Naive thymus-derived CD4-positive, alpha-beta T cell (primary cell): Measurements from ENCODE around the gene PCNX1. TPM values are rescaled to one million over a fixed set of nuclear protein-coding genes. Genes with fewer than 3 reads are reported as not detected.

Source experiments
- ATAC-seq: fragments of 150-1000 bp; cut with Tn5 transposase; 2 replicates; pipeline ENCODE4 v1.10.0; 2021; ENCODE audit warnings: mild to moderate bottlenecking, moderate library complexity
- CTCF ChIA-PET: fragments of 350-600 bp; sonication (Branson Sonifier 250); formaldehyde crosslinking; loops from one replicate; lab custom pipeline; 2021; ENCODE audit warnings: antibody characterized with exemption; lab: Charles Lee
- POLR2A ChIA-PET: fragments of 350-600 bp; sonication (Branson Sonifier 250); formaldehyde crosslinking; loops from one replicate; lab custom pipeline; 2021; ENCODE audit warnings: antibody characterized with exemption, inconsistent platforms; lab: Charles Lee
- DNase-seq, 9 donors: peaks; one replicate each; pipeline versions ENCODE4 v3.0.0 to v3.0.0-alpha.2; 2020 to 2022; ENCODE audit warnings: mixed read lengths in 1 of 9
- H3K27ac ChIP-seq: one replicate; pipeline ENCODE4 v1.7.0; 2013; ENCODE audit warnings: mild to moderate bottlenecking, low read depth, low read length, moderate library complexity
- H3K27me3 ChIP-seq, 2 donors: one replicate each; pipeline ENCODE4 v1.7.0; 2013; ENCODE audit warnings: low read length in 2 of 2, mild to moderate bottlenecking in 2 of 2, moderate library complexity in 2 of 2; ENCODE audit not compliant: control insufficient read depth in 2 of 2, insufficient read depth in 2 of 2
- H3K36me3 ChIP-seq, 3 experiments: 1 replicate in 2 of 3; 2 replicates in 1 of 3; pipeline ENCODE4 v1.7.0; 2013; ENCODE audit warnings: low read length in 3 of 3, mild to moderate bottlenecking in 3 of 3, moderate library complexity in 1 of 3; ENCODE audit not compliant: insufficient read depth in 3 of 3, control insufficient read depth in 2 of 3
- H3K4me1 ChIP-seq, 2 donors: one replicate each; pipeline ENCODE4 v1.7.0; 2013; ENCODE audit warnings: low read length in 2 of 2, mild to moderate bottlenecking in 2 of 2, moderate library complexity in 1 of 2; ENCODE audit not compliant: control insufficient read depth in 2 of 2, insufficient read depth in 2 of 2
- H3K4me3 ChIP-seq: 2 replicates; pipeline ENCODE4 v1.7.0; 2013; ENCODE audit warnings: mild to moderate bottlenecking, low read length
- H3K9me3 ChIP-seq, 3 experiments: 1 replicate in 2 of 3; 2 replicates in 1 of 3; pipeline ENCODE4 v1.7.0; 2013; ENCODE audit warnings: low read length in 3 of 3; ENCODE audit not compliant: control insufficient read depth in 2 of 3
- H3K27ac Mint-ChIP-seq, 9 donors: one replicate each; pipeline ENCODE4 v1.8.0; 2020 to 2022; ENCODE audit warnings: mixed read lengths in 9 of 9, mild to moderate bottlenecking in 8 of 9, moderate library complexity in 5 of 9, inconsistent platforms in 2 of 9
- H3K27me3 Mint-ChIP-seq, 5 donors: one replicate each; pipeline ENCODE4 v1.8.0; 2021 to 2022; ENCODE audit warnings: mixed read lengths in 5 of 5, mild to moderate bottlenecking in 1 of 5
- H3K36me3 Mint-ChIP-seq, 5 donors: one replicate each; pipeline ENCODE4 v1.8.0; 2020 to 2022; ENCODE audit warnings: mixed read lengths in 5 of 5, mild to moderate bottlenecking in 3 of 5, inconsistent platforms in 1 of 5
- H3K4me1 Mint-ChIP-seq, 7 donors: one replicate each; pipeline ENCODE4 v1.8.0; 2020 to 2022; ENCODE audit warnings: mixed read lengths in 7 of 7, mild to moderate bottlenecking in 3 of 7, inconsistent platforms in 1 of 7
- H3K4me3 Mint-ChIP-seq, 10 donors: one replicate each; pipeline ENCODE4 v1.8.0; 2020 to 2022; ENCODE audit warnings: mild to moderate bottlenecking in 10 of 10, mixed read lengths in 10 of 10, moderate library complexity in 6 of 10, inconsistent platforms in 2 of 10
- H3K9me3 Mint-ChIP-seq, 11 donors: one replicate each; pipeline ENCODE4 v1.8.0; 2020 to 2022; ENCODE audit warnings: mixed read lengths in 11 of 11, mild to moderate bottlenecking in 4 of 11, inconsistent platforms in 1 of 11, moderate library complexity in 1 of 11
- intact Hi-C, 2 donors: fragments of 100-400 bp; cut with micrococcal nuclease; formaldehyde crosslinking; loops; one replicate each; pipeline ENCODE4 v1.15.1; 2023
- polyA plus RNA-seq, 2 donors: library from polyadenylated mRNA; unstranded; fragments of 300-500 nt; fragmentation: Illumina TruSeq; gene quantifications; one replicate each; pipeline ENCODE4 v1.2.3, GENCODE V29; 2021
- total RNA-seq, 6 experiments: library from RNA in 5 of 6; stranded (reverse) in 5 of 6; gene quantifications; 1 replicate in 5 of 6; 2 replicates in 1 of 6; pipeline ENCODE4 v1.2.3 and lab custom pipeline; 2021 to 2026

Gene PCNX1
- total and polyA plus RNA-seq, 7 experiments from 2014 or later: 11.2 to 114 (median 111) TPM

DNA sequence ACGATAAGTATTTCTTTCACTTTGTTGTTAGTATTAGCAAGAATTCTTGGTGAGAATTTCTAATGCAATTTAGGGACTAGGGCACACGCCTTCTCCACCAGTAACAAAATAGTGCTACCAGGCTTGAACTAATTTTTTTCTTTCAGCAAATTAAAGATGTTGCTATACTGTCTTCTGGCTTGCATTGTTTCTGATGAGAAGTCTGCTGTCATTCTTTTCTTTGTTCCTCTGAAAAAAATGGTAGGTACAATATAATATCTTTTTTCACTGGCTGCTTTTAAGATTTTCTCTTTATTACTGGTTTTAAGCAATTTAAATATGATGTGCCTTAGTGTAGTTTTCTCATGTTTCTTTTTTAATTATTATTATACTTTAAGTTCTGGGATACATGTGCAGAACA, 171.2 kb downstream of the PCNX1 start:
- Mint-ChIP-seq H3K4me3 (no peak overlapping the region), H3K36me3 (peaks cover 17 to 92% (median 77%) of the 10 kb centered on the region in 5 donors), H3K27ac (peak overlapping the region in 1 of 9 donors; percentile 8), H3K4me1 (peaks cover 12 to 41% (median 39%) of the 10 kb centered on the region in 7 donors), H3K27me3 (no peaks in the 10 kb centered on the region), H3K9me3 (peaks cover 3 to 24% (median 16%) of the 10 kb centered on the region in 11 donors)
- Histone ChIP-seq H3K27ac (no peak overlapping the region), H3K9me3 (peaks cover 0 to 9% (median 0%) of the 10 kb centered on the region in 3 experiments), H3K4me1 (no peaks in the 10 kb centered on the region), H3K36me3 (peaks cover 23 to 52% (median 30%) of the 10 kb centered on the region in 3 experiments), H3K27me3 (no peaks in the 10 kb centered on the region), H3K4me3 (no peak overlapping the region)
- DNase-seq: no peak
- CTCF ChIA-PET: no interaction called here
- ATAC-seq: no peak
- intact Hi-C loops: no loop called here
- POLR2A ChIA-PET: no interaction called here

DNA sequence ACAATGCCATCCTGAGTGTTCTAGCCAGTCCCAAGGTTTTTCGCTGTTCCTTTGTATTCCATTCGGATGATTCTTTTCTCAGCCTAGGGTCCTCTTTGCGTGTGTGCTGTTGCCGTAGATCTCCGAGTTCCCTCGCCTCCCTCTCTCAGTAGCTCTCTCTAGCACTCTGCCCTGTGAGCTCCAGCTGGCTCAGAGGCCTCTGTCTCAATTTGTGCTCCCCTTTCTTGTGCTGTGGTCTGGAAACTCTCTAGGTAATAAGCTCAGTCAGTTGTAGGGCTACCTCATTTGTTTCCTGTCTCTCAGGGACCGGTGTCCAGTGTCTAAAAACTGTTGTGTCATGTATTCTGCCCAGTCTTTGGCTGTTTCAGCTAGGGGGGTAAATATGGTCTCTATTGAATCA, 179.3 kb downstream of the PCNX1 start:
- Histone ChIP-seq H3K4me1 (no peaks in the 10 kb centered on the region), H3K36me3 (peaks cover 26 to 49% (median 36%) of the 10 kb centered on the region in 3 experiments), H3K27ac (no peak overlapping the region), H3K27me3 (no peaks in the 10 kb centered on the region), H3K4me3 (no peak overlapping the region), H3K9me3 (no peaks in the 10 kb centered on the region)
- peaks cover 25 to 80% (median 56%) of the 10 kb centered on the region in 5 donors for H3K36me3 Mint-ChIP-seq
- no peaks in the 10 kb centered on the region for H3K27me3 Mint-ChIP-seq
- no peak overlapping the region for H3K4me3 Mint-ChIP-seq
- POLR2A ChIA-PET: no interaction called here
- H3K4me1 Mint-ChIP-seq: peaks cover 2 to 32% (median 21%) of the 10 kb centered on the region in 7 donors
- CTCF ChIA-PET: no interaction called here
- intact Hi-C loops: no loop called here
- no peaks in the 10 kb centered on the region for H3K9me3 Mint-ChIP-seq
- ATAC-seq (no peak), DNase-seq (no peak)
- H3K27ac Mint-ChIP-seq: peak overlapping the region in 3 of 9 donors; percentile 25 to 70 (median 27)

DNA sequence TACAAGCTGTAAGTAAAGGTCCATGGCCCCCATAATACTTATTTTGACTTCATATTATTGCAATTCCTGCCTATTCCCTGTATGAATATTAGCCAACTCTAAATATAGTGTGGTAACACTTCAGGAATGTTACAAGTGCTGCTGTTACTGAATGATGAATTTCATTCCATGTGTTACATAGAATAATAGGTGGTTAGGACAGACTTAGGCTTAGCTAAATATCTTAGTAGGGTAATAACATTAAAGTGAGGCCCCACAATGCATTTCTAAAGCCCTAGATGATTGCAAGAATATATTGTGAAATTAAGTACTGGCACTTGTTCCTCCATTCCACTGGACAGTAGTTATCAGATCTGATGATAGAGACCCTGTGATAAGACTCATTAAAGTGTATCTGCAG, 182.7 kb downstream of the PCNX1 start:
- H3K27ac ChIP-seq: no peak overlapping the region

DNA sequence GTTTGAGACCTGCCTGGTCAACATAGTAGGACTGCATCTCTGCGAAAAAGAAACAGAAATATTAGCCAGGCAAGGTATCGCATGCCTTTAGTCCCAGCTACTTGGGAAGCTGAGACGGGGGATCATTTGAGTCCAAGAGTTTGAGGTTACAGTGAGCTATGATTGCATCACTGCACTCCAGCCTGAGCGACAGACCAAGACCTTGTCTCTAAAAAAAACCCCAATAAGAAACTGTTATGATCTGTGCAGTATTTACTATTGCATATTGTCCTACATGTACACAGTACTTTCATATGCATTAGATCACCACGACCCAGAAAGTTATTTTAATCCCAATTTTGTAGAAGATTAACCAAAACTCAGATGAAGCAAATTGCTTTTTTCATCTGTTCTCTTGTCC, 187.5 kb downstream of the PCNX1 start:
- DNase-seq (no peak), ATAC-seq (no peak)
- Mint-ChIP-seq H3K9me3 (peaks cover 0 to 20% (median 2%) of the 10 kb centered on the region in 11 donors), H3K27me3 (no peaks in the 10 kb centered on the region), H3K27ac (no peak overlapping the region), H3K36me3 (peaks cover 21 to 82% (median 75%) of the 10 kb centered on the region in 5 donors), H3K4me3 (no peak overlapping the region), H3K4me1 (peaks cover 1 to 21% (median 17%) of the 10 kb centered on the region in 7 donors)
- peaks cover 13 to 33% (median 14%) of the 10 kb centered on the region in 3 experiments for H3K36me3 ChIP-seq
- ChIA-PET CTCF (no interaction called here), POLR2A (no interaction called here)
- H3K27ac ChIP-seq: no peak overlapping the region
- intact Hi-C loops: no loop called here
- H3K4me3 ChIP-seq: no peak overlapping the region
- H3K9me3 ChIP-seq: peaks cover 0 to 6% (median 0%) of the 10 kb centered on the region in 3 experiments
- H3K27me3 ChIP-seq: no peaks in the 10 kb centered on the region
- H3K4me1 ChIP-seq: no peaks in the 10 kb centered on the region

More for the DNA sequence above, 182.7 kb downstream of the PCNX1 start:
- peaks cover 30 to 65% (median 36%) of the 10 kb centered on the region in 3 experiments for H3K36me3 ChIP-seq
- Mint-ChIP-seq H3K36me3 (peaks cover 33 to 86% (median 76%) of the 10 kb centered on the region in 5 donors), H3K9me3 (peaks cover 0 to 7% (median 0%) of the 10 kb centered on the region in 11 donors), H3K27ac (peak overlapping the region in 2 of 9 donors; percentile 24 to 31), H3K4me3 (no peak overlapping the region), H3K27me3 (no peaks in the 10 kb centered on the region), H3K4me1 (peaks cover 0 to 18% (median 7%) of the 10 kb centered on the region in 7 donors)
- intact Hi-C loops: no loop called here
- no peaks in the 10 kb centered on the region for H3K27me3 ChIP-seq
- POLR2A ChIA-PET: no interaction called here
- ATAC-seq: no peak
- no peaks in the 10 kb centered on the region for H3K9me3 ChIP-seq
- no peak overlapping the region for H3K4me3 ChIP-seq
- DNase-seq: no peak
- H3K4me1 ChIP-seq: no peaks in the 10 kb centered on the region
- CTCF ChIA-PET: no interaction called here

DNA sequence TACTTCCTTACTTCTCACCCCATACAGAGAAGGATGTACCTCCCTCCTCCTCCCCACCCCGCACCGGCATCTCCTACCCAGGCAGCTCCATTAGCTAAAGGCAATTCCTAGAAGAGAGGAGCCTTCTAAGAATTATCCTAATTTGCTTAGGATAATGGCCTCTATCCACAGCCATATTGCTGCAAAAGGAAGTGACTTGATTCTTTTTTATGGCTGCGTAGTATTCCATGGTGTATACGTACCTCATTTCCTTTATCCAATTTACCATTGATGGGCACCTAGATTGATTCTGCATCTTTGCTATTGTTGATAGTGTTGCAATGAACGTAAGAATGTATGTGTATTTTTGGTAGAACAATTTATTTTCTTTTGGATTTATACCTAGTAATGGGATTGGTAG, 189.7 kb downstream of the PCNX1 start:
- peaks cover 0 to 20% (median 2%) of the 10 kb centered on the region in 11 donors for H3K9me3 Mint-ChIP-seq
- CTCF ChIA-PET: no interaction called here

DNA sequence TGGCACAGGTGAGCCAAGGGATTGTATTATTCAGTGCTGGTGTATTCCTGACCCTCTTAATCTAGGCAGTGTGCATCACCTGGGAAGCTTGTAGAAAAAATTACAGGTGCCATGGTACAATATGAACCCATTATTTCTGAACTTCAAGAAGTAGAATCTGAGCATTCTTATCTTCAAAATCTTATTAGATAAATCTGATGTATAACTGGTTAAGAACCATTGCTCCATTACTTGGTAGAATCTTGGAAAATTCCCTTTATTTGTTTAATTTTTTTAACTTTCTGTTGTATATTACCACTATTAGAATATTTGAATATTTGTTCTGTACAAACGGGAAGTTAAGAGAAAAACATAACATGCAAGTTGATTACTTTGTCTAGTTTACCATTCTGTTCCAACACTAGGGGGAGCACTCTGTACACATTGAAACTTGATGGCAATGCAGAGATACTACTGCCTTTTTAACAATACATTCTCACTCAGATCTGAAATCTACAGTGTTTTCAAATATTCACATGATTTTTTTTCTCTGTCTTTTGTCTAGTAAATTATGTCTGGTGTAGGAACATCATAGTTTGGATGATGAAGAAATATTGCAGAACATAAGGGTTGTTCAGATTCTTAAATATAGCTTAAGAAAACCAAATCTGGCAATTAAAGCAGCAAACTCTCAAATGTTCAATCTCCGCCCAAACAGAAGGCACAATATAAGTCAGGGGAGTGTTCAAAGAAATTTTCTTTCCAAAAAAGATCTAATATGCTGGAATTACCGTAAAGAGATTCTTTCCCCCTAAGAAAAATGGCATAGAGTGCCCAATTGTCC, 196.6 kb downstream of the PCNX1 start:
- Mint-ChIP-seq H3K36me3 (peaks cover 3 to 42% (median 24%) of the 10 kb centered on the region in 5 donors), H3K27ac (peak overlapping the region in 2 of 9 donors; percentile 8 to 25), H3K9me3 (no peaks in the 10 kb centered on the region), H3K27me3 (no peaks in the 10 kb centered on the region), H3K4me3 (no peak overlapping the region), H3K4me1 (peaks cover 1 to 14% (median 8%) of the 10 kb centered on the region in 7 donors)
- intact Hi-C loops: loop anchor here (1.0 kb wide), 1 partner anchor 649 kb away; no protein-coding TSS in a partner anchor
- POLR2A ChIA-PET: no interaction called here
- Histone ChIP-seq H3K36me3 (peaks cover 8 to 53% (median 27%) of the 10 kb centered on the region in 3 experiments), H3K4me1 (no peaks in the 10 kb centered on the region), H3K9me3 (no peaks in the 10 kb centered on the region), H3K4me3 (no peak overlapping the region), H3K27ac (no peak overlapping the region), H3K27me3 (no peaks in the 10 kb centered on the region)
- ATAC-seq: peak; percentile 74
- CTCF ChIA-PET: interaction anchor here (0.8 to 1.9 kb wide), 4 partner anchors 10 to 649 kb away, joined by 3 to 8 read pairs (median 4); no protein-coding TSS in a partner anchor
- DNase-seq: peak in 7 of 9 donors; percentile 11 to 52 (median 42)

More for the DNA sequence above, 189.7 kb downstream of the PCNX1 start:
- peaks cover 5 to 22% (median 15%) of the 10 kb centered on the region in 7 donors for H3K4me1 Mint-ChIP-seq
- DNase-seq: no peak
- POLR2A ChIA-PET: no interaction called here
- no peak overlapping the region for H3K27ac ChIP-seq
- no peaks in the 10 kb centered on the region for H3K4me1 ChIP-seq
- ATAC-seq: no peak
- peak overlapping the region in 2 of 9 donors; percentile 16 to 52 for H3K27ac Mint-ChIP-seq
- intact Hi-C loops: no loop called here
- H3K27me3 Mint-ChIP-seq: no peaks in the 10 kb centered on the region
- H3K9me3 ChIP-seq: peaks cover 0 to 6% (median 0%) of the 10 kb centered on the region in 3 experiments
- H3K36me3 ChIP-seq: peaks cover 0 to 21% (median 4%) of the 10 kb centered on the region in 3 experiments
- H3K4me3 Mint-ChIP-seq: no peak overlapping the region
- H3K27me3 ChIP-seq: no peaks in the 10 kb centered on the region
- H3K4me3 ChIP-seq: no peak overlapping the region
- peaks cover 14 to 74% (median 57%) of the 10 kb centered on the region in 5 donors for H3K36me3 Mint-ChIP-seq
